Central memory CD4-positive, alpha-beta T cell (primary cell): ENCODE measurements around the gene ADAMTS17.

Experiments used
- DNase-seq: peaks from one replicate; pipeline ENCODE4 v3.0.0; 2022

Gene ADAMTS17

GRCh38 chr15:100218434-100218833 lies 123.3 kb downstream of the ADAMTS17 start:
- no peak for DNase-seq

- no peak for DNase-seq
These were observed 125.6 kb downstream of the ADAMTS17 start for GRCh38 chr15:100216182-100216581.

- DNase-seq: no peak
These were observed 126.0 kb downstream of the ADAMTS17 start for GRCh38 chr15:100215843-100216169.

- DNase-seq: no peak
These were observed 126.5 kb downstream of the ADAMTS17 start for GRCh38 chr15:100215031-100215842.

- no peak for DNase-seq
These were observed 129.6 kb downstream of the ADAMTS17 start for GRCh38 chr15:100211855-100212850.

- no peak for DNase-seq
These were observed 131.4 kb downstream of the ADAMTS17 start for GRCh38 chr15:100210338-100210737.

- DNase-seq: no peak
These were observed 132.7 kb downstream of the ADAMTS17 start for GRCh38 chr15:100208921-100209603.

GRCh38 chr15:100207053-100207452 lies 134.7 kb downstream of the ADAMTS17 start:
- DNase-seq: no peak

GRCh38 chr15:100206643-100207042 lies 135.1 kb downstream of the ADAMTS17 start:
- no peak for DNase-seq

GRCh38 chr15:100205549-100206295 lies 136.1 kb downstream of the ADAMTS17 start:
- DNase-seq: no peak

GRCh38 chr15:100204771-100205170 lies 137.0 kb downstream of the ADAMTS17 start:
- DNase-seq: no peak

GRCh38 chr15:100204211-100204610 lies 137.6 kb downstream of the ADAMTS17 start:
- DNase-seq: no peak

- DNase-seq: no peak
These were observed 139.3 kb downstream of the ADAMTS17 start for GRCh38 chr15:100202309-100202960.

- peak; percentile 12 for DNase-seq
These were observed 140.1 kb downstream of the ADAMTS17 start for GRCh38 chr15:100201376-100202280.

GRCh38 chr15:100200287-100200880 lies 141.4 kb downstream of the ADAMTS17 start:
- no peak for DNase-seq

- no peak for DNase-seq
These were observed 142.0 kb downstream of the ADAMTS17 start for GRCh38 chr15:100199711-100200286.

GRCh38 chr15:100198442-100198841 lies 143.3 kb downstream of the ADAMTS17 start:
- no peak for DNase-seq

GRCh38 chr15:100196326-100197058 lies 145.3 kb downstream of the ADAMTS17 start:
- no peak for DNase-seq

- no peak for DNase-seq
These were observed 146.8 kb downstream of the ADAMTS17 start for GRCh38 chr15:100194996-100195395.
